ENCODE measurements around the gene APOC4. TPM values are rescaled to one million over a fixed set of nuclear protein-coding genes. Genes with fewer than 3 reads are reported as not detected.

APOC4 gene, protein sequence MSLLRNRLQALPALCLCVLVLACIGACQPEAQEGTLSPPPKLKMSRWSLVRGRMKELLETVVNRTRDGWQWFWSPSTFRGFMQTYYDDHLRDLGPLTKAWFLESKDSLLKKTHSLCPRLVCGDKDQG
- not detected for total RNA-seq

GRCh38 chr19:44942067-44942571, at the start of gene APOC4:
APOC4 (plus strand) TSS chr19:44942237; CDS start chr19:44942278, 41 bp downstream.
- ATAC-seq (no peak), DNase-seq (no peak)
- TF ChIP-seq POLR2A (IDR thresholded peaks at IDR 0.05) (no peak), CTCF (IDR thresholded peaks at IDR 0.05 in 4 of 5, conservative IDR thresholded peaks at IDR 0.05 in 1 of 5) (no peak)
- H3K27ac ChIP-seq, result no peak within 1 kb of the TSS
- no peaks in the 10 kb centered on the region for H3K9me3 ChIP-seq
- H3K27me3 ChIP-seq, result no peaks in the 10 kb centered on the region
- no peaks in the 10 kb centered on the region for H3K36me3 ChIP-seq
- in situ Hi-C loops (cut with MboI; ENCODE audit: low sequenced_read_pairs in 4 of 4) (no loop called here), intact Hi-C loops (cut with DNase I; ENCODE audit: low total_unique reads) (no loop called here)
- H3K4me3 ChIP-seq, result no peak within 1 kb of the TSS
- no peaks in the 10 kb centered on the region for H3K4me1 ChIP-seq

DNA sequence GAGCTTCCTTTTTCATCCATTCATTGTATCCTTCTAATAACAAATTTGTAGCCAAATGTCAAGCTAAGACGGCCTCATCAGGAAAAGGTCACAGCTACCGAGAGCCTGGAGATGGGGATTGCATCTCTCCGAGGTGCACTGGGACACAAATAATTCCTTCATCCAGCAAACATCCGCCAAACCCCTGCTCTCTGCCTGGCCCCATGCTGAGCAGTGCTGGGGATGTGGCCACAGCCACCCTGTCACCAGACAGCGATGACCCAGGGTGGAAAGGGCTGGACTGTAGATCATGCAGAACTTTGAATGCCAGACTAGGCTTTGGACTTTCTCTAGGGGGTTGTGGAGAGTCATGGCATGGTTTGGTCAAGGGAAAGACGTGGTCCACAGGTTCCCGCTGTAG, 49.1 kb upstream of the APOC4 start:
- peaks cover 18 to 23% of the 10 kb centered on the region in 2 donors for H3K4me1 ChIP-seq
- DNase-seq, result no peak
- TF ChIP-seq POLR2A (IDR thresholded peaks at IDR 0.05) (no peak), CTCF (IDR thresholded peaks at IDR 0.05 in 4 of 5, conservative IDR thresholded peaks at IDR 0.05 in 1 of 5) (no peak)
- no peak overlapping the region for H3K4me3 ChIP-seq
- peaks cover 2 to 53% of the 10 kb centered on the region in 2 donors for H3K36me3 ChIP-seq
- no peak overlapping the region for H3K27ac ChIP-seq
- in situ Hi-C loops (cut with MboI; ENCODE audit: low sequenced_read_pairs in 4 of 4) (loop anchor here in 1 of 4 donors (10.0 kb wide), 1 partner anchor 62 kb away; the partner anchor contains the start of gene CLPTM1), intact Hi-C loops (cut with DNase I; ENCODE audit: low total_unique reads) (loop anchor here (5.0 kb wide), 1 partner anchor 64 kb away; the partner anchor contains the start of gene CLPTM1)
- H3K9me3 ChIP-seq, result no peaks in the 10 kb centered on the region
- no peak for ATAC-seq
- H3K27me3 ChIP-seq, result no peaks in the 10 kb centered on the region

DNA sequence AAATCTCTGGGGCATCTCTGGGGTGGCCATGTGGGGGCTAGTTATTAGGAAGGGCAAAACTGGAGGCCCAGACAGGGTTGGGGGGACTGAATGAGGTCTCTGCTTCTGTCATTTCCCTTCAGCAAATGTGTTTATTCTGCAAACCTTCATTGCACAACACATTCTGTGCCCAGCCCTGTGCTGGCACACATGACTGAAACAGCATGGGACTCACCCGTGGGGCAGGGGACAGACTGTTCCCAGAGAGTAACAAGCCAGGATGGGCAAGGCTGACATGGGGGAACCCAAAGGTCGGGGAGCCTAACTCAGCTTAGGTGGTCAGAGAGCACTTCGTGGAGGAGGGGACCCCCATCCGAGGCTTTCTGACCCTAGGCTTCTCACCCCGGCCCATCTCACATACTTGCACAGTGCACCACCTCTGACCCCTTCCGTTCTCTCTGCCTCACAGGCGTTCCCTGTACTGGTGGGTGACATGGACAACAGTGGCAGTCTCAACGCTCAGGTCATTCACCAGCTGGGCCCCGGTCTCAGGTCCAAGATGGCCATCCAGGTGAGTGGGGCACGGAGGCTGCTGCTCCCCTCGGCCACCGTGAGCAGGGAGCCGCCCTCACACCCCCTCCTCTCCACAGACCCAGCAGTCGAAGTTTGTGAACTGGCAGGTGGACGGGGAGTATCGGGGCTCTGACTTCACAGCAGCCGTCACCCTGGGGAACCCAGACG, 48.5 kb upstream of the APOC4 start:
- DNase-seq, result no peak
- no peak overlapping the region for H3K27ac ChIP-seq

GRCh38 chr19:44894052-44894400, 48.0 kb upstream of the APOC4 start:
- in situ Hi-C loops (cut with MboI; ENCODE audit: low sequenced_read_pairs in 4 of 4), result loop anchor here in 1 of 4 donors (10.0 kb wide), 1 partner anchor 61 kb away; the partner anchor contains the start of gene CLPTM1
- Histone ChIP-seq H3K36me3 (peaks cover 2 to 57% of the 10 kb centered on the region in 2 donors), H3K4me3 (no peak overlapping the region)

More for the DNA sequence above, 48.5 kb upstream of the APOC4 start:
- Histone ChIP-seq H3K4me1 (peaks cover 18 to 23% of the 10 kb centered on the region in 2 donors), H3K36me3 (peaks cover 2 to 57% of the 10 kb centered on the region in 2 donors), H3K4me3 (no peak overlapping the region), H3K27me3 (no peaks in the 10 kb centered on the region), H3K9me3 (no peaks in the 10 kb centered on the region)
- in situ Hi-C loops (cut with MboI; ENCODE audit: low sequenced_read_pairs in 4 of 4), result loop anchor here in 1 of 4 donors (10.0 kb wide), 1 partner anchor 61 kb away; the partner anchor contains the start of gene CLPTM1
- intact Hi-C loops (cut with DNase I; ENCODE audit: low total_unique reads), result loop anchor here (5.0 kb wide), 1 partner anchor 64 kb away; the partner anchor contains the start of gene CLPTM1
- ATAC-seq, result no peak
- TF ChIP-seq POLR2A (IDR thresholded peaks at IDR 0.05), result no peak
- no peak for TF ChIP-seq CTCF (IDR thresholded peaks at IDR 0.05 in 4 of 5, conservative IDR thresholded peaks at IDR 0.05 in 1 of 5)

DNA sequence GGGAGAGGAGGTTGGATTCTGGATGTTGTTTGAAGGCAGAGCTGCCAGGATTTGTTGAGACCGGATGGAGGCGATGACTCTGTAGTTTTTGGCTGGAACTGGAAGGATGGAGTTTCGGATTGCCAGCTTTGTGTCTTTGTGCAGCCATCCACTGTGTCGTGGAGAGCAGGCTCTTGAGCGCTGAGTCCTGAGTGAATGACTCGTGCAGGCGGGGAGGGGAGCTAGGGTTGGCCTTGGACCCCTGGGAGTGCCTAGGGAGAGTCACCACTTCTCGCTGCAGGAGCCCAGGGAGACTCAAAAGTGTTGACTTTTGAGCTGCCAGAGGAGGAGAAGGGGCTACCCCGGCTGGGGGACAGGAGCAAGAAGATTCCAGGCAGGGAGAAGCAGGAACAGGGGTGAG, 47.1 kb upstream of the APOC4 start:
- Histone ChIP-seq H3K27me3 (no peaks in the 10 kb centered on the region), H3K36me3 (peaks cover 2 to 60% of the 10 kb centered on the region in 2 donors), H3K4me3 (no peak overlapping the region), H3K4me1 (peaks cover 12 to 14% of the 10 kb centered on the region in 2 donors), H3K27ac (no peak overlapping the region), H3K9me3 (no peaks in the 10 kb centered on the region)
- no peak for ATAC-seq
- no peak for DNase-seq
- in situ Hi-C loops (cut with MboI; ENCODE audit: low sequenced_read_pairs in 4 of 4), result loop anchor here in 1 of 4 donors (10.0 kb wide), 1 partner anchor 60 kb away; the partner anchor contains the start of gene CLPTM1
- intact Hi-C loops (cut with DNase I; ENCODE audit: low total_unique reads), result loop anchor here (5.0 kb wide), 1 partner anchor 62 kb away; the partner anchor contains the start of gene CLPTM1
- TF ChIP-seq POLR2A (IDR thresholded peaks at IDR 0.05) (no peak), CTCF (IDR thresholded peaks at IDR 0.05 in 4 of 5, conservative IDR thresholded peaks at IDR 0.05 in 1 of 5) (no peak)

More at GRCh38 chr19:44894052-44894400, 48.0 kb upstream of the APOC4 start:
- intact Hi-C loops (cut with DNase I; ENCODE audit: low total_unique reads), result loop anchor here (5.0 kb wide), 1 partner anchor 63 kb away; the partner anchor contains the start of gene CLPTM1
- ATAC-seq (no peak), DNase-seq (no peak)
- H3K27ac ChIP-seq, result no peak overlapping the region
- peaks cover 18 to 23% of the 10 kb centered on the region in 2 donors for H3K4me1 ChIP-seq
- TF ChIP-seq POLR2A (IDR thresholded peaks at IDR 0.05), result no peak
- no peaks in the 10 kb centered on the region for H3K27me3 ChIP-seq
- H3K9me3 ChIP-seq, result no peaks in the 10 kb centered on the region

Measured in gastrocnemius medialis (tissue), 4 donors.